ENCODE results near the gene KIF12.

DNA sequence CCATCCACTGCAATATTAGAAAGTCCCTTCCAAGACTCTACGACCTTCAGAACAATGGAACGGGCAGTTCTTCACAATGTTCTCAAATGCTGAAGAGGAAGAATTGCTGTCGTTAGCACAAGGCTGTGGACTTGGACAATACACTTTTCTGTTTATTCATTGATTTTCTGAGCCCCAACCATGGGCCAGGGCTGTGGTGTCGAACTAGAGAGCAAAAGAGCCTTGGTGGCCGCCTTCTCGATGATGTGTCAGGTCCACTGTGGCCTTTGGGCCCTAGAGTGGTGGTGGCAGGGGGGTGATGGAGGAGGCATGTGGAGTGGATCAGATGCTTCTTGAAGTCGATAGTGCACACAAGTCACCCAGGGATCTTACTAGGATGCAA is 18.5 kb upstream of the KIF12 start:
- TF ChIP-seq, protein P1, sequence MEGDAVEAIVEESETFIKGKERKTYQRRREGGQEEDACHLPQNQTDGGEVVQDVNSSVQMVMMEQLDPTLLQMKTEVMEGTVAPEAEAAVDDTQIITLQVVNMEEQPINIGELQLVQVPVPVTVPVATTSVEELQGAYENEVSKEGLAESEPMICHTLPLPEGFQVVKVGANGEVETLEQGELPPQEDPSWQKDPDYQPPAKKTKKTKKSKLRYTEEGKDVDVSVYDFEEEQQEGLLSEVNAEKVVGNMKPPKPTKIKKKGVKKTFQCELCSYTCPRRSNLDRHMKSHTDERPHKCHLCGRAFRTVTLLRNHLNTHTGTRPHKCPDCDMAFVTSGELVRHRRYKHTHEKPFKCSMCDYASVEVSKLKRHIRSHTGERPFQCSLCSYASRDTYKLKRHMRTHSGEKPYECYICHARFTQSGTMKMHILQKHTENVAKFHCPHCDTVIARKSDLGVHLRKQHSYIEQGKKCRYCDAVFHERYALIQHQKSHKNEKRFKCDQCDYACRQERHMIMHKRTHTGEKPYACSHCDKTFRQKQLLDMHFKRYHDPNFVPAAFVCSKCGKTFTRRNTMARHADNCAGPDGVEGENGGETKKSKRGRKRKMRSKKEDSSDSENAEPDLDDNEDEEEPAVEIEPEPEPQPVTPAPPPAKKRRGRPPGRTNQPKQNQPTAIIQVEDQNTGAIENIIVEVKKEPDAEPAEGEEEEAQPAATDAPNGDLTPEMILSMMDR (IDR thresholded peaks at IDR 0.05), result no peak
- no peak for TF ChIP-seq POLR2A (IDR thresholded peaks at IDR 0.05)
